Endodermal cell (in vitro differentiated cells): ENCODE data around the gene CRELD2. TPM values are rescaled to one million over a fixed set of nuclear protein-coding genes. Genes with fewer than 3 reads are reported as not detected.

Experiments used
- DNase-seq: peaks from one replicate; pipeline ENCODE4 v3.0.0-alpha.2; 2017
- H3K27ac ChIP-seq: 2 replicates; pipeline ENCODE4 v1.5.1; 2013; ENCODE audit warnings: mild to moderate bottlenecking, low read depth, low read length, moderate library complexity
- H3K27me3 ChIP-seq: 2 replicates; pipeline ENCODE4 v1.6.1; 2013; ENCODE audit warnings: mild to moderate bottlenecking, low read length, moderate library complexity; ENCODE audit not compliant: insufficient read depth, control insufficient read depth, poor library complexity, severe bottlenecking
- H3K36me3 ChIP-seq: 2 replicates; pipeline ENCODE4 v1.7.0; 2013; ENCODE audit warnings: mild to moderate bottlenecking, low read length, moderate library complexity; ENCODE audit not compliant: control insufficient read depth, insufficient read depth
- H3K4me1 ChIP-seq: one replicate; pipeline ENCODE4 v1.7.0; 2013; ENCODE audit warnings: low read length; ENCODE audit not compliant: control insufficient read depth, insufficient read depth
- H3K4me3 ChIP-seq: 2 replicates; pipeline ENCODE4 v1.5.1; 2013; ENCODE audit warnings: mild to moderate bottlenecking, low read length, moderate library complexity
- H3K9ac ChIP-seq: 2 replicates; pipeline ENCODE4 v1.6.1; 2013; ENCODE audit warnings: mild to moderate bottlenecking, low read length, moderate library complexity; ENCODE audit not compliant: poor library complexity, severe bottlenecking; ENCODE audit errors: extremely low read depth
- H3K9me3 ChIP-seq: 2 replicates; pipeline ENCODE4 v1.6.1; 2013; ENCODE audit warnings: mild to moderate bottlenecking, low read length, moderate library complexity; ENCODE audit not compliant: control insufficient read depth
- H3K27ac Mint-ChIP-seq: 2 replicates; pipeline ENCODE4 v1.8.0; 2020; ENCODE audit warnings: mixed read lengths
- H3K27me3 Mint-ChIP-seq: 2 replicates; pipeline ENCODE4 v1.8.0; 2021; ENCODE audit warnings: mild to moderate bottlenecking, mixed read lengths; ENCODE audit not compliant: insufficient read depth
- H3K36me3 Mint-ChIP-seq: 2 replicates; pipeline ENCODE4 v1.8.0; 2020; ENCODE audit warnings: low read depth, mixed read lengths
- H3K4me1 Mint-ChIP-seq: 2 replicates; pipeline ENCODE4 v1.8.0; 2020; ENCODE audit warnings: mixed read lengths
- H3K4me3 Mint-ChIP-seq: 2 replicates; pipeline ENCODE4 v1.8.0; 2020; ENCODE audit warnings: mild to moderate bottlenecking, moderate library complexity, mixed read lengths
- H3K9me3 Mint-ChIP-seq: 2 replicates; pipeline ENCODE4 v1.8.0; 2020; ENCODE audit warnings: mild to moderate bottlenecking, mixed read lengths
- WGBS, 2 experiments: methylation state at CpG; one replicate each; pipeline versions ENCODE4 v1.1.5 to v1.1.7; 2013; ENCODE audit warnings: missing lambda C conversion rate in 2 of 2, mixed read lengths in 1 of 2; ENCODE audit not compliant: insufficient coverage in 1 of 2, insufficient read length in 1 of 2; 5-methylcytosine and 5-hydroxymethylcytosine counted together
- total RNA-seq, 2 donors: library from RNA; stranded (reverse); fragmentation: NEBNext Ultra II Directional in 1 of 2; extraction: Animal tissue kit (Norgen Biotek cat#: 25700) in 1 of 2; gene quantifications; 2 replicates in 1 of 2; 3 replicates in 1 of 2; pipeline ENCODE4 v1.2.1, GENCODE V29; 2021
- TF ChIP-seq, protein P1 (sequence below): fragments of 200-600 bp; sonication (generic); conservative IDR thresholded peaks from 2 replicates; pipeline ENCODE4 v1.5.0; 2021; ENCODE audit warnings: antibody characterized with exemption, mild to moderate bottlenecking

The CRELD2 gene
- total RNA-seq, 2 donors from 2014 or later = 39.8 to 62.9 TPM

GRCh38 chr22:49913026-49913425 is 5.4 kb upstream of the CRELD2 start:
- DNase-seq = no peak

DNA sequence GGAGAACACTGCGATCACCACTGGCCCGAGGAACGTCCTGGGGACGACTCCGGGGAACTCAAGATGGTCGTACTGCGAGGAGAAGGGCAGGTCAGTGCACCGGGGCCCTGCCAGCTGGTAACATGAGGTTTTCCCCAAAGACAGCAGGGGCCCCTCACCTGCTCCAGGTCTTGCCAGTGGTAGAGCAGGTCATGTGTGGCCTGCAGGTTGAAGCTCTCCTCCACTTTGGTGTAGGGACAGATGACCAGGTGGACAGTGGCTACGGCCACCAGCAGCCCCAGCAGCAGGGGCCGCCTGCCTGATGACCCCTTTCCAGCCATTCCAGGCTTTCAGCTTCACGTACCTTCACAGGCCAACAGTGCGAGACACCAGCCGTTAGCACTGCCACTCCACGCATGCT is 5.0 kb upstream of the CRELD2 start:
- DNase-seq = no peak
- Histone ChIP-seq H3K9ac (no peak overlapping the region), H3K27me3 (no peaks in the 10 kb centered on the region), H3K36me3 (peaks cover 19% of the 10 kb centered on the region), H3K4me3 (no peak overlapping the region), H3K4me1 (no peaks in the 10 kb centered on the region), H3K9me3 (no peaks in the 10 kb centered on the region), H3K27ac (no peak overlapping the region)
- H3K4me3 Mint-ChIP-seq = no peak overlapping the region
- H3K36me3 Mint-ChIP-seq = peaks cover 22% of the 10 kb centered on the region
- H3K4me1 Mint-ChIP-seq = peaks cover 6% of the 10 kb centered on the region
- H3K27me3 Mint-ChIP-seq = no peaks in the 10 kb centered on the region
- no peaks in the 10 kb centered on the region for H3K9me3 Mint-ChIP-seq
- WGBS, 2 experiments = 95 to 97% methylated on average over 14 of the region's 14 CpGs
- H3K27ac Mint-ChIP-seq = no peak overlapping the region
- TF ChIP-seq, protein P1, sequence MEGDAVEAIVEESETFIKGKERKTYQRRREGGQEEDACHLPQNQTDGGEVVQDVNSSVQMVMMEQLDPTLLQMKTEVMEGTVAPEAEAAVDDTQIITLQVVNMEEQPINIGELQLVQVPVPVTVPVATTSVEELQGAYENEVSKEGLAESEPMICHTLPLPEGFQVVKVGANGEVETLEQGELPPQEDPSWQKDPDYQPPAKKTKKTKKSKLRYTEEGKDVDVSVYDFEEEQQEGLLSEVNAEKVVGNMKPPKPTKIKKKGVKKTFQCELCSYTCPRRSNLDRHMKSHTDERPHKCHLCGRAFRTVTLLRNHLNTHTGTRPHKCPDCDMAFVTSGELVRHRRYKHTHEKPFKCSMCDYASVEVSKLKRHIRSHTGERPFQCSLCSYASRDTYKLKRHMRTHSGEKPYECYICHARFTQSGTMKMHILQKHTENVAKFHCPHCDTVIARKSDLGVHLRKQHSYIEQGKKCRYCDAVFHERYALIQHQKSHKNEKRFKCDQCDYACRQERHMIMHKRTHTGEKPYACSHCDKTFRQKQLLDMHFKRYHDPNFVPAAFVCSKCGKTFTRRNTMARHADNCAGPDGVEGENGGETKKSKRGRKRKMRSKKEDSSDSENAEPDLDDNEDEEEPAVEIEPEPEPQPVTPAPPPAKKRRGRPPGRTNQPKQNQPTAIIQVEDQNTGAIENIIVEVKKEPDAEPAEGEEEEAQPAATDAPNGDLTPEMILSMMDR = no peak

More at GRCh38 chr22:49913026-49913425, 5.4 kb upstream of the CRELD2 start:
- peaks cover 19% of the 10 kb centered on the region for H3K36me3 ChIP-seq
- Mint-ChIP-seq H3K4me3 (no peak overlapping the region), H3K27me3 (no peaks in the 10 kb centered on the region), H3K27ac (no peak overlapping the region), H3K4me1 (peaks cover 6% of the 10 kb centered on the region), H3K36me3 (peaks cover 23% of the 10 kb centered on the region), H3K9me3 (no peaks in the 10 kb centered on the region)
- H3K27me3 ChIP-seq = no peaks in the 10 kb centered on the region
- no peaks in the 10 kb centered on the region for H3K4me1 ChIP-seq
- no peaks in the 10 kb centered on the region for H3K9me3 ChIP-seq
- no peak overlapping the region for H3K9ac ChIP-seq
- H3K4me3 ChIP-seq = no peak overlapping the region
- TF ChIP-seq, protein P1 = no peak
- no peak overlapping the region for H3K27ac ChIP-seq
- 84 to 90% methylated on average over 8 to 14 of the region's 14 CpGs for WGBS, 2 experiments

DNA sequence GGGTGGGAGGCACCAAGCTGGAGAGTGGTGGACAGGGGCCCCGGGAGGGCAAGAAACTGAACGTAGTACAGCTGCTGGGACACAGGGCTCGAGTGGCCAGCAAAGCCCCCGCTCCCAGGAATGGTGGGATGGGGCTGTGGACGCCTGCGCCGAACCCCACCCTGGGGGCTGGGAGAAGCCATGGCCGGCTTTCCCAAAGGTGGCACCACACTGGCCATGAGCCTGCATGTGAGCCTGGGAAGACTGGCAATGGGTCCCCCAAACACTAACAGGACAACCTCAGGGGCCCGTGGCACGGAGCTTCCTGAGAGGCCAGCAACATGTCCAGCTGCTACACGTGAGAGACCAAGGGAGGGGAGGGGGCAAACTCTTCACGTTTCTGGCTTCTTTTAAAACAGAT is 4.2 kb upstream of the CRELD2 start:
- Mint-ChIP-seq H3K36me3 (peaks cover 15% of the 10 kb centered on the region), H3K27me3 (no peaks in the 10 kb centered on the region), H3K4me1 (peaks cover 6% of the 10 kb centered on the region), H3K27ac (no peak overlapping the region), H3K4me3 (no peak overlapping the region), H3K9me3 (no peaks in the 10 kb centered on the region)
- TF ChIP-seq, protein P1 = no peak
- no peak overlapping the region for H3K4me3 ChIP-seq
- peaks cover 19% of the 10 kb centered on the region for H3K36me3 ChIP-seq
- H3K27me3 ChIP-seq = no peaks in the 10 kb centered on the region
- H3K9me3 ChIP-seq = no peaks in the 10 kb centered on the region
- H3K9ac ChIP-seq = no peak overlapping the region
- peak; percentile 14 for DNase-seq
- 86 to 92% methylated on average over 10 to 12 of the region's 12 CpGs for WGBS, 2 experiments
- no peak overlapping the region for H3K27ac ChIP-seq
- no peaks in the 10 kb centered on the region for H3K4me1 ChIP-seq
